Astrocyte of the spinal cord (primary cell): ENCODE measurements around the gene KIF5A.
"Not testable (repeated sequence)": the region's sequence is repeated elsewhere in the genome, so short reads cannot be mapped to it uniquely, and the experiment has no call there.

Experiments
- DNase-seq: peaks from one replicate; pipeline ENCODE4 v3.0.0; 2011; ENCODE audit warnings: low read depth, low spot score
- H3K4me3 ChIP-seq: 2 replicates; pipeline ENCODE4 v1.5.1; 2011; ENCODE audit warnings: low read depth, mild to moderate bottlenecking, low read length, moderate library complexity
- in situ Hi-C: cut with HindIII; loops from 2 replicates; pipeline ENCODE4 v1.10.0; 2017; ENCODE audit warnings: low sequenced_read_pairs
- TF ChIP-seq, protein P1 (sequence below): IDR thresholded peaks from 2 replicates; pipeline ENCODE4 v1.5.1; 2012; ENCODE audit warnings: low read depth, mild to moderate bottlenecking, low read length, inconsistent platforms

Gene KIF5A

DNA sequence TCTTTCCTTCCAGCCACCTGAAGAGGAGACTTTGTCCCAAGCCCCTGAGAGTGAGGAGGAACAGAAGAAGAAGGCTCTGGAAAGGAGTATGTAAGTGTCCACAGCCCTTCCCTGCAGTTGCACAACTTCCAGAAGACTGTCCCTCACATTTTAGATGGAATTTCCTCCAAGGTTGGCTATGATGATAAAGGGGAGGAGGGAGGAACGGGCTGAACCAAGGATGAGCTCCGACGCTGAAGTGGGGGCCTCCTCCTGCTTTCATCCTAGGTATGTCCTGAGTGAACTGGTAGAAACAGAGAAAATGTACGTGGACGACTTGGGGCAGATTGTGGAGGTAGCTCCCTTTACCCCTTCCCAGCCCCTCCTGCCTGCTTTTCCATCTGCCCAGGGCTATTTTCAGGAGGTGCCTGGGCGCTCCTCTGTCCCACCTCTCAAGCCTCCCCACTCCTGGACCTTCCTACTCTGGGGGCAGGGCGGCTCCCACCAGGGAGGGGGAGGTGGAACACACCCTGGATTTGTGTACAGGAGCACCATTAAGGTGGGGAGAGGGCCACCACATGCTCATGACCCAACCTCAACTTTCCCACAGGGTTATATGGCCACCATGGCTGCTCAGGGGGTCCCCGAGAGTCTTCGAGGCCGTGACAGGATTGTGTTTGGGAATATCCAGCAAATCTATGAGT lies 63.7 kb downstream of the KIF5A start:
- no peak overlapping the region for H3K4me3 ChIP-seq
- no peak for DNase-seq
- in situ Hi-C loops: no loop called here
- TF ChIP-seq, protein P1, sequence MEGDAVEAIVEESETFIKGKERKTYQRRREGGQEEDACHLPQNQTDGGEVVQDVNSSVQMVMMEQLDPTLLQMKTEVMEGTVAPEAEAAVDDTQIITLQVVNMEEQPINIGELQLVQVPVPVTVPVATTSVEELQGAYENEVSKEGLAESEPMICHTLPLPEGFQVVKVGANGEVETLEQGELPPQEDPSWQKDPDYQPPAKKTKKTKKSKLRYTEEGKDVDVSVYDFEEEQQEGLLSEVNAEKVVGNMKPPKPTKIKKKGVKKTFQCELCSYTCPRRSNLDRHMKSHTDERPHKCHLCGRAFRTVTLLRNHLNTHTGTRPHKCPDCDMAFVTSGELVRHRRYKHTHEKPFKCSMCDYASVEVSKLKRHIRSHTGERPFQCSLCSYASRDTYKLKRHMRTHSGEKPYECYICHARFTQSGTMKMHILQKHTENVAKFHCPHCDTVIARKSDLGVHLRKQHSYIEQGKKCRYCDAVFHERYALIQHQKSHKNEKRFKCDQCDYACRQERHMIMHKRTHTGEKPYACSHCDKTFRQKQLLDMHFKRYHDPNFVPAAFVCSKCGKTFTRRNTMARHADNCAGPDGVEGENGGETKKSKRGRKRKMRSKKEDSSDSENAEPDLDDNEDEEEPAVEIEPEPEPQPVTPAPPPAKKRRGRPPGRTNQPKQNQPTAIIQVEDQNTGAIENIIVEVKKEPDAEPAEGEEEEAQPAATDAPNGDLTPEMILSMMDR: no peak

DNA sequence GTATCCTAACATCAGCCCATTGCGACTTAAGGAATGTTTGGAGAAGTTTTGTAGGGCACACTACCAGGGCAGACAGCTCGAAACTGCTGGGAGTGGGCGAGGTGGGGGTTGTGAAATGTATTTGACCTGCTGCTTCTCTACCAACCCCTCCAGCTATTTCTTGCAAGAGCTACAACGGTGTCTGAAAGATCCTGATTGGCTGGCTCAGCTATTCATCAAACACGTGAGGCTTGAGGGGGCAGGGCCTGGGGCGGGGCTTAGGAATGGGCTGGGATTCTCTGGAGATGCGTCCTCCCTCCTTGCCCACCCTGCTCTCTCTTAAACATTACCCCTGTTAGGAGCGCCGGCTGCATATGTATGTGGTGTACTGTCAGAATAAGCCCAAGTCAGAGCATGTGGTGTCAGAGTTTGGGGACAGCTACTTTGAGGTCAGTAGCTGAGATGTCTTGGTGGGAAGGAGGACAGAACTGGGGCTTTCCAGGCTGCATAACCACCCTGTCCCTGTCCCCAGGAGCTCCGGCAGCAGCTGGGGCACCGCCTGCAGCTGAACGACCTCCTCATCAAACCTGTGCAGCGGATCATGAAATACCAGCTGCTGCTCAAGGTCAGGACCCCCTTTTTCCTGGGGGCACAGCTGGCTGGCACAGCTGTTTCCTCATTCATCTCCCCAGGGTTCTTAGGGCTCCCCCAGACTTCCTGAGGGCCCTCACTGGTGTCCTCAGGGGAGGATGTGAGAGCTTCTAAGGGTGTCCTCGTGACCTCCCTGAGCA lies 64.5 kb downstream of the KIF5A start:
- in situ Hi-C loops: no loop called here
- TF ChIP-seq, protein P1: no peak
- H3K4me3 ChIP-seq: no peak overlapping the region
- no peak for DNase-seq

DNA sequence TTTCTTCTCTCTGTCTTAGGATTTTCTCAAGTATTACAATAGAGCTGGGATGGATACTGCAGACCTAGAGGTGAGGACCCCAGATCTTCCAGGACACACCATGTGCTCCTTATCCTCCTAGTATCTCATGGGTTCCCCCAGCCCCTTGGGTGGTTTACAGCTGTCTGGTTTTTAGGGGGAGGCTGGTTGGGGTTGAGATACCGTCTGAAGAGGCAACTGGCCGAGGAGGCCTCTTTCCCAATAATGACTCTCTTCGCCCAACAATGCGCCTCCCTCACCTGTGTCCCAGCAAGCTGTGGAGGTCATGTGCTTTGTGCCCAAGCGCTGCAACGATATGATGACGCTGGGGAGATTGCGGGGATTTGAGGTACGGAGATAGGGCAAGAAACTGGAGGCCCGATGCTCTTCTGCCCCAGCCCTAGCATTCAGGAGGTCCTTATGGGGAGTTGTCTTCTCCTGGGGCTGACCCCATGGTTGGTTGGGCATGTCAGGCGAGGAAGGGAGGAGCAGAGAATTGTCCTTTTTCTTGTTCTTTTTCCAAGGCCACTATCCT lies 65.2 kb downstream of the KIF5A start:
- in situ Hi-C loops: no loop called here
- TF ChIP-seq, protein P1: no peak
- no peak overlapping the region for H3K4me3 ChIP-seq
- DNase-seq: no peak

- in situ Hi-C loops: no loop called here
- H3K4me3 ChIP-seq: no peak overlapping the region
- TF ChIP-seq, protein P1: no peak
- no peak for DNase-seq
Observed at GRCh38 chr12:57615637-57616036, 65.8 kb downstream of the KIF5A start.

GRCh38 chr12:57616383-57617101 lies 66.7 kb downstream of the KIF5A start:
- no peak for DNase-seq
- TF ChIP-seq, protein P1: no peak
- in situ Hi-C loops: no loop called here
- H3K4me3 ChIP-seq: no peak overlapping the region

DNA sequence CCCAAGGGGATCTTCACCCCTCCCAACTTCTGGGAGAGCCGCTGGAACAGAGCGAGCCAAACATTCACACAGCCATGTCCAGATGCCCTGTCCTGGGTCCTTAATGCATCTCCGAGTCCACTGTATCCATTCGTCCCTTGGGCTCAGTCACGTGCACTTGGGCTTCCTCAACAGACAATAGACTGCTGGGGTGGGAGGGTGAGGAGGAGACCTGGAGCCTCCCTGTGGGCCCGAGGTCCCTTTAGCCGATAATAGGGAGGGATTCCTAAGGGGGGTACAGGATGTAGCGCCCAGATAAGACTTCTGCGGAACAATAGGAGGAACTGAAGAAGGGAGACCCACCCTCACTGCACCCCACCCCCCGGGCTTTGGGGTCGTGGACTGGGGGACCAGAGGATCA lies 68.1 kb downstream of the KIF5A start:
- in situ Hi-C loops: no loop called here

DNA sequence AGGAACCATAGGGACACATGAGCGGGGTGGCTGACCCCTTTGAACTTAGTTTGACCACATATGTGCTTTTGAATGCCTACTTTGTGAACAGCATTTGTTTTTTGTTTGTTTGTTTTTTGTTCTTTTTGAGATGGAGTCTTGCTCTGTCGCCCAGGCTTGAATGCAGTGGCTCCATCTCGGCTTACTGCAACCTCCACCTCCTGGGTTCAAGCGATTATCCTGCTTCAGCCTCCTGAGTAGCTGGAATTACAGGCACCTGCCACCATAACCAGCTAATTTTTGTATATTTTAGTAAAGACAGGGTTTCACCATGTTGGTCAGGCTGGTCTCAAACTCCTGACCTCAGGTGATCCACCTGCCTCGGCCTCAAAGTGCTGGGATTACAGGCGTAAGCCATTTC lies 68.6 kb downstream of the KIF5A start:
- DNase-seq, in situ Hi-C loops, H3K4me3 ChIP-seq: not testable (repeated sequence)

More for the DNA sequence above, 68.1 kb downstream of the KIF5A start:
- H3K4me3 ChIP-seq: no peak overlapping the region
- TF ChIP-seq, protein P1: no peak
- DNase-seq: no peak
